IPS-11a (cell line): ENCODE measurements around the gene PGF.

Experiments used
- H3K4me3 ChIP-seq: one replicate; pipeline ENCODE4 v1.5.1; 2013; ENCODE audit warnings: low read depth, low read length, control low read depth

Gene PGF

DNA sequence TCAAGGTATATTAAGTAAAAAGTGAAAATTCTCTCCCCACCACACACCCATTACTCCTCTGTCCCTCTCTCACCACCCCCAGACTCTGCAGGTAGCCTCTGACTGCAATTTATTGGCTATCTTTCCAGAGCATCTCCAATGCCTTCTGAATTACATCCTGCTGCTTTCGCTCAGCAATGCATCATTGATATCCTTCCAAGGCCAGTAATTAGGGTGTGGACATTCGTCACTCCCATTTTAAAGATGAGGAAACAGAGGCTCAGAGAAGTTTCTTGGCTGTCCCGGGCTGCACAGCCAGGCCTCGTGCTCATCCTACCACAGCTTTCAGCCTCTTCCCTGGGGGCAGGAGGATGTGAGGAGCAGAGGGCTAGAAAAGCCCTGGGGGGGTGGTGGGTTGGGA is 23.6 kb upstream of the PGF start:
- H3K4me3 ChIP-seq = no peak overlapping the region

DNA sequence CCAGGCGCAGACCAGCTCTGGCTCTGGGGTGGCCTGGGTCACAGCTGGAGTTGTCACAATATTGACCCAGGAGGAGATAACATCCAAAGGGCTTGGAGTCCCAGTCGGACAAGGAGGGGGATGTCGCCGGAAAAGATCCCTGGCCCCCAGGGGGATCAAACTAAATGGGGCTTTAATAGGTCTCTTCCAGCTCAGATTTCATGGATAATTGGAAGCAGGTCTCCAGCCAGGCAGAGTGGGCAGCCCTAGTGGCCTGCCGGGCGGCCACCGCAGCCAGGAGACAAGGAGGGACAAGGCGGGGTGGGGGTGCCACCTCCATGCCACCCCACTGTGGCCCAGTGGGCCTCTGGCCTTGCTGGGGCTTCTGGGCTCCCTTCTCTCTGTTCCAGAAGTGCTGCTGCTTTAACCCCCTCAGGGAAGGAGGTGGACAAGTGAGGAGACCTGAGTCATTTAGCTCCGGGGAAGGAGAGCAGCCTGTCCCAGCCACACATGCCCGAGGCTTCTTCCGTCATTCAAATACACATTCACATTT is 23.1 kb upstream of the PGF start:
- H3K4me3 ChIP-seq = no peak overlapping the region

- no peak overlapping the region for H3K4me3 ChIP-seq
Measured at GRCh38 chr14:74977901-74978385, 22.5 kb upstream of the PGF start.

- no peak overlapping the region for H3K4me3 ChIP-seq
Measured at GRCh38 chr14:74977164-74977900, 21.9 kb upstream of the PGF start.

- no peak overlapping the region for H3K4me3 ChIP-seq
Measured at GRCh38 chr14:74976264-74977113, 21.1 kb upstream of the PGF start.

DNA sequence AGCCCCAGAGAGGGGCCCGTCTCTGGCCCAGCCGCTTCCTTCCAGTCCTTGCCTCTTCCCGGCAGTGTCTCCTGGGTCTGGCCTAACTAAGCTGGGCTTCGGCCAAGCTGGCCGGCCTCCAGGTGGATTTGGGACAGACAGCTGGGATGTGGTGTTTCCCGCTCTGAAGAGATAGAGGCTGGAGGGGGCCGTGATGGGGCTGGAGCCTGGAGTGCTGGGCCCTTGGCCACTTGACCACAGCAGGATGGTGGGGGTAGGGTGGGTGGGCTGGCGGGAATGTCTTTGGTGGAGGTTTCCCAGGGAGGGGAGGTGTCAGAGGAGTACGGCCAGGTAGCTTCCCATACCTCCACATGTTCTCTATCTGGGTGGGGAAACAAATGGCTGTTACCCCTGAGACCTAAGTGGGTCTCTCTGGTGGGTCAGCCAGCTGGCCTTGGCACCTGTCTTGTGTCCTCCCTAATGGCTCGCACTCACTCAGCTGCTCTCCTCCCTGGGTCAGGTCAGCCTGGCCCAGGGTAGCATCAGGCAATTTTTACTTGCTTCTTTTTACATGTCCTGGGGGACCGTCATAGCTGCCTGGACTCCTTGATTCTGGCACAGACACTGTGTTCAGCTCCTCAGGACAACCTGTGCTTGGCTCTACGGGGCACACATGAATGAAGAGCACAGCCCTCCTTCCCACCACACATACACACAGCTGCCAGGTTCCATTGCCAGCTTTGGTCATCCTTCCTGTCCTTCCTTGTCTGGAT is 19.8 kb upstream of the PGF start:
- no peak overlapping the region for H3K4me3 ChIP-seq

DNA sequence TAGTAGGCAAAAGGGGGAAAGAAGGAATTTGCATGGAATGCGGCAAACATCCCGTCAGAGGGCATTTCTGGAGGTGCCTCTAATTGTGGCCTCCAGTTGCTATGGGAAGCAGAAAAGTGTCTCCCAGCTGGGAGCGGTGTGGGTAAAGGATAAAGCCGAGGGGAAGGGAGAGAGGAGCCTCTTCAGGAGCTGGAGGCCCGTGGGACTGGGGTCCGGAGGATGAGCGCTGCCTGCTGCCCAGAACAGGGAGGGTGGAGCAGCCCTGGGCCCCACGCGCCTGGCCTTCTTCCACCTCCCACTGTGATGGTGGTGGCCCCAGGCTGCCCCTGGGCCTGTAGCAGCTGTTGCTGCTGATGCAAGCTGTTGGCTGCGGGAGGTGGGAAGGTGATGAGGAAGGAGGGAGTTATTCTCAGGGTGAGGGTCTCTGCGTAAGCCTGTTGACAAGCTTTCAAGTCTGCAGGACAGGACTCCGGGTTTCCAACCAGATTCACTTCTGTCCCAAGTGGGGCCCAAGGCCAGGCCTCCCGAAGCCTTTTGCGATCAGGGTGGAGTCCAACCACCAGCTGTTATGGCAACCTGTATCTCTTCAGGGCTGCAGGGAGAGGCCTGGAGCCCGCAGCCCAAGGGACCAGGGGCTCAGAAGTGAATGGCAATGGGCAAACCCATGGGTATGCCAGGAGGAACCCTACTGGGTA is 19.1 kb upstream of the PGF start:
- no peak overlapping the region for H3K4me3 ChIP-seq

GRCh38 chr14:74973905-74974363 is 18.5 kb upstream of the PGF start:
- no peak overlapping the region for H3K4me3 ChIP-seq

DNA sequence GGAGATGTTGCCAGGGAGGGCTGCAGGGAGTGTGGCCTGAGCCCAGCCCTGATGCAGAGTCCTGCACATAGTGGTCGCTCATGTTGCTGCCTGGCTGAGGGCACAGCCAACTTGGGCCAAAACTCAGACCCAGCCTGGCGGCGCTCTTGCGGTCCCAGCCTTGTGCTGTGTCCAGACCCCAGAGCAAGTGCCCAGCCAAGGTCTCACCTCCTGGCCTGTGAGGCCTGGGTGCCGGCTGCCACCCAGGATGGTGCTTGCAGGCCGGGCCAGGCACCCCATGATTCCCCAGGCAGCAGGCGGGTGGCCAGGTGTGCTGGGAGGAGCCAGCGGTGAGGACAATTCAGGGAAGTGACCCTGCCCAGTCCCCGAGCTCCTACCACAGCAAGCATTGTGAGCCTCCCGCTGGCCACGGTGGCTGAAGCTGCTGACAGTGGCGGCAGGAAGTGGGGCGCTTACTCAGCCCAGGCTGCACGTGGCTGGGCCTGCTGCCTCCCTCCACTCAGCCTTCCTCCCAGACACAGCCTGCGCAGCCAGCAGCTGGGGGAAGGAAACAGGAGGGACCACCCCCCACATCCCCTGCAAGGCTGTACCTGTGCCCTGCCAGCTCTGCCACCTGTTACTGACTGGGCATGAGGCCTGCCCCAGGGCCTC is 17.7 kb upstream of the PGF start:
- H3K4me3 ChIP-seq = no peak overlapping the region

DNA sequence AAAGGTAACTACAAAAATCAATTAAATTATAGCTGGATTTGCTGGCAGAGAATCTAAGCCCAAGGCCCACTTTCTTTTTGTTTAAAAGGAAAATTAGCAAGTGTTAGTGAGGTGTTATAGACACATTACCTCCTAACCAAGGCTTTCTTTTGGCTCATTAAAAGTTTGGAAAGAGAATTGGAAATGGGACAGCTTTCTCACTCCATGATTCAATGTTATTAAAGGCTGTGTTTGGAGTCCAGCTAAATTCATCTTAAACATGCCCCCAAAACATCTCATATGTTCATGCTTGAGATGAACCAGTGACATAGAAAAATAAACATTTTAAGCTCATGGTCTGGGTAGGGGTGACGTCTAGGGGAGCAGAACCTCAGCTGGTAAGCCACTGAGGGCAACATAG is 13.4 kb upstream of the PGF start:
- no peak overlapping the region for H3K4me3 ChIP-seq

GRCh38 chr14:74965486-74966153 is 10.2 kb upstream of the PGF start:
- H3K4me3 ChIP-seq = no peak overlapping the region

GRCh38 chr14:74964787-74965485 is 9.5 kb upstream of the PGF start:
- no peak overlapping the region for H3K4me3 ChIP-seq

DNA sequence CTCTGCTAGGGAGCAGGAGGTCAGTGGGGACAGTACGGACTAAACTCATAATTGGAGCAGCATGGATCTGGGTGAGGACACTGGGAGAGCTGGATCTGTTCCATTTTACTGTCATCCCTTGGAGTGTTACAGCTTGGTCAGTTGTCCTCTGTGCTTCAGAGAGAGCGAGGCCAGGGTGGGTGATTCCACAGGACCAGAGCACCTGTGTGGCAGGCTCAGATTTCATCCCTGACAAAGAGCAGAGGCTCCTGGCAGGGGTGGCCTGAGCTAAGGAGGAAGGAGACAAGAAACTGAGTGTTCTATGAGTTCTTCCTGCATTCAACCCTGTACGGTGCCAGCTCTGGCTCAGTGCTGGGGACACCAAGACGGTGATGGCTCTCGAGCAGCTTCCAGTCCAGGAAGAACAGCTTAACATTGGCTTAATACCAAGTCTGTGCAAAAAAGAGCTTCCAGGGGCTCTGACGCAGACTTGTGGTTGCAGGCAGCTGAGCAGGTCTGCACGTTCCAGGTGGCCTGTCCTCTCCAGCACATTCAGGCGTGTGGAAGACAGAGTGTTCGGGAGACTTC is 8.4 kb upstream of the PGF start:
- no peak overlapping the region for H3K4me3 ChIP-seq

- no peak overlapping the region for H3K4me3 ChIP-seq
Measured at GRCh38 chr14:74963178-74963704, 7.8 kb upstream of the PGF start.

- H3K4me3 ChIP-seq = no peak overlapping the region
Measured at GRCh38 chr14:74962493-74962892, 7.1 kb upstream of the PGF start.

- H3K4me3 ChIP-seq = no peak overlapping the region
Measured at GRCh38 chr14:74962046-74962445, 6.6 kb upstream of the PGF start.

- H3K4me3 ChIP-seq = no peak overlapping the region
Measured at GRCh38 chr14:74961238-74961911, 6.0 kb upstream of the PGF start.

- no peak overlapping the region for H3K4me3 ChIP-seq
Measured at GRCh38 chr14:74960736-74961135, 5.3 kb upstream of the PGF start.
